Esophagus squamous epithelium (tissue), 4 donors: ENCODE results near the gene RYR3.

Experiments
- POLR2A ChIP-seq, 4 donors: fragments of 450-650 bp; IDR thresholded peaks; one replicate each; pipeline ENCODE4 v1.6.1; 2017; ENCODE audit warnings: antibody characterized with exemption in 4 of 4, mild to moderate bottlenecking in 4 of 4, moderate library complexity in 3 of 4
- TF ChIP-seq, protein P1 (sequence below), 6 experiments: fragments of 450-650 bp in 4 of 6; fragments of 200-600 bp in 2 of 6; sonication (generic) in 2 of 6; IDR thresholded peaks; one replicate each; pipeline ENCODE4 v1.5.1; 2016 to 2019; ENCODE audit warnings: antibody characterized with exemption in 6 of 6, mild to moderate bottlenecking in 4 of 6, moderate library complexity in 4 of 6

DNA sequence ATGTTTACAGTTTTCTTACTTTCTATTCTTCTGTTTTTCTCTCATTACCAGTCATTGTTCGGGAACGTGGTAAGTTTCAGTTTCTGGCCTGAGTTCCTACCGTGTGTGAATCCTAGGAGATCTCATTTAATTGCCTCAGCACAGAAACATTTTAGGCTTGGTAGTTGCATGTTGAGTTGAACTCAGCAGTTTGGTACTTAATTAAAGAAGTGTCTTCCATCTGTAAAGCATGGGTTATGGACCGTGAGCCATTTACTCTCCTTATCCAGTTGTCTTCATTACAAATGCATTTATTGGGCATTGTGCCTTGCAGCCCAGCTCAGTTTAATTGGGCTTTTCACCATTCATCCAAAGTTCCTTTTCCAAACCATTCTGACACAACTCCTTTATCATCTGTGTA, 515.4 kb downstream of the RYR3 start:
- TF ChIP-seq POLR2A (IDR thresholded peaks at IDR 0.05) = no peak
- TF ChIP-seq, protein P1, sequence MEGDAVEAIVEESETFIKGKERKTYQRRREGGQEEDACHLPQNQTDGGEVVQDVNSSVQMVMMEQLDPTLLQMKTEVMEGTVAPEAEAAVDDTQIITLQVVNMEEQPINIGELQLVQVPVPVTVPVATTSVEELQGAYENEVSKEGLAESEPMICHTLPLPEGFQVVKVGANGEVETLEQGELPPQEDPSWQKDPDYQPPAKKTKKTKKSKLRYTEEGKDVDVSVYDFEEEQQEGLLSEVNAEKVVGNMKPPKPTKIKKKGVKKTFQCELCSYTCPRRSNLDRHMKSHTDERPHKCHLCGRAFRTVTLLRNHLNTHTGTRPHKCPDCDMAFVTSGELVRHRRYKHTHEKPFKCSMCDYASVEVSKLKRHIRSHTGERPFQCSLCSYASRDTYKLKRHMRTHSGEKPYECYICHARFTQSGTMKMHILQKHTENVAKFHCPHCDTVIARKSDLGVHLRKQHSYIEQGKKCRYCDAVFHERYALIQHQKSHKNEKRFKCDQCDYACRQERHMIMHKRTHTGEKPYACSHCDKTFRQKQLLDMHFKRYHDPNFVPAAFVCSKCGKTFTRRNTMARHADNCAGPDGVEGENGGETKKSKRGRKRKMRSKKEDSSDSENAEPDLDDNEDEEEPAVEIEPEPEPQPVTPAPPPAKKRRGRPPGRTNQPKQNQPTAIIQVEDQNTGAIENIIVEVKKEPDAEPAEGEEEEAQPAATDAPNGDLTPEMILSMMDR (IDR thresholded peaks at IDR 0.05) = no peak
